Measurements from ENCODE around the gene KCNQ1OT1.

Gene KCNQ1OT1

GRCh38 chr11:2691355-2691761 lies 8.4 kb downstream of the KCNQ1OT1 start:
- no peak overlapping the region for H3K4me3 ChIP-seq (ENCODE audit: control insufficient read depth, low read depth, low read length)
- DNase-seq (ENCODE audit: low read depth) = no peak
- TF ChIP-seq, protein P1, sequence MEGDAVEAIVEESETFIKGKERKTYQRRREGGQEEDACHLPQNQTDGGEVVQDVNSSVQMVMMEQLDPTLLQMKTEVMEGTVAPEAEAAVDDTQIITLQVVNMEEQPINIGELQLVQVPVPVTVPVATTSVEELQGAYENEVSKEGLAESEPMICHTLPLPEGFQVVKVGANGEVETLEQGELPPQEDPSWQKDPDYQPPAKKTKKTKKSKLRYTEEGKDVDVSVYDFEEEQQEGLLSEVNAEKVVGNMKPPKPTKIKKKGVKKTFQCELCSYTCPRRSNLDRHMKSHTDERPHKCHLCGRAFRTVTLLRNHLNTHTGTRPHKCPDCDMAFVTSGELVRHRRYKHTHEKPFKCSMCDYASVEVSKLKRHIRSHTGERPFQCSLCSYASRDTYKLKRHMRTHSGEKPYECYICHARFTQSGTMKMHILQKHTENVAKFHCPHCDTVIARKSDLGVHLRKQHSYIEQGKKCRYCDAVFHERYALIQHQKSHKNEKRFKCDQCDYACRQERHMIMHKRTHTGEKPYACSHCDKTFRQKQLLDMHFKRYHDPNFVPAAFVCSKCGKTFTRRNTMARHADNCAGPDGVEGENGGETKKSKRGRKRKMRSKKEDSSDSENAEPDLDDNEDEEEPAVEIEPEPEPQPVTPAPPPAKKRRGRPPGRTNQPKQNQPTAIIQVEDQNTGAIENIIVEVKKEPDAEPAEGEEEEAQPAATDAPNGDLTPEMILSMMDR (IDR thresholded peaks at IDR 0.05; ENCODE audit: control insufficient read depth, insufficient read depth, low read depth, low read length, missing control alignments) = no peak

DNA sequence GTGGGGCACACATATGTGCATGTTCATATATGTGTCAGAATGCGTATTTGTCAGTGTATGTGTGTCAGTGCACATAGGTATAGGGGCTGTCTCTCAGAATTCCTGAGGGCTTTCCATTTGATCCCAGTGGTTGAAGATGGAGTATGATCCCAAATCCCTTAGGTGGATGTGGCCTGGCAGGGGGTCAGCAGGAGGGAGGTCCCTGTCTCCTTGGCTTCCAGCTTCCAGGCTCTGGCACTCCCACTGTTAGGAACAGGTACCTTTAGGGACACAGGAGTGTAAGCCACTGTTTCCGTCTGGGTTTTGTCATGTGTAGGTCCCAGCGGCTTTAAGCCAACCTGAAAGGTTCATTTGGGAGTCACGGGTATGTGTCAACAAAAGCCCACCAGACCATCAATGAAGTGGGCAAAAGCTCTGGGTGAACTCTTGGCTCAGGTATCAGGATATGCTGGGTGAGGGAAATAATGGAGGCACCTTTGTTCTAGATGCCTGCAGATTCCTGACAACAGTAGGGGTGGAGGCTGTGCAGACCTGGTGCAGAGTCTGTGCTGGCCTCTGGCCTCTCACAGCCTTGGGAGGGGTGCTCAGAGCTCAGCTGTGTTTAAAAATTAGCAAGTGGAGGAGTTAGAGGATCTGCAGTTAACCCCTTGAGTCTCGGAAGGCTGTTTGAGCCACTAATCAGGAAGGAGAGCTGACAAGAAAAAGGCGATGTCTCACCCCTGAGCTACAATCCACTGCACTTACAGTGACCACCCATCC lies 9.0 kb downstream of the KCNQ1OT1 start:
- TF ChIP-seq, protein P1 (IDR thresholded peaks at IDR 0.05; ENCODE audit: control insufficient read depth, insufficient read depth, low read depth, low read length, missing control alignments) = no peak
- no peak for DNase-seq (ENCODE audit: low read depth)
- H3K4me3 ChIP-seq (ENCODE audit: control insufficient read depth, low read depth, low read length) = no peak overlapping the region

DNA sequence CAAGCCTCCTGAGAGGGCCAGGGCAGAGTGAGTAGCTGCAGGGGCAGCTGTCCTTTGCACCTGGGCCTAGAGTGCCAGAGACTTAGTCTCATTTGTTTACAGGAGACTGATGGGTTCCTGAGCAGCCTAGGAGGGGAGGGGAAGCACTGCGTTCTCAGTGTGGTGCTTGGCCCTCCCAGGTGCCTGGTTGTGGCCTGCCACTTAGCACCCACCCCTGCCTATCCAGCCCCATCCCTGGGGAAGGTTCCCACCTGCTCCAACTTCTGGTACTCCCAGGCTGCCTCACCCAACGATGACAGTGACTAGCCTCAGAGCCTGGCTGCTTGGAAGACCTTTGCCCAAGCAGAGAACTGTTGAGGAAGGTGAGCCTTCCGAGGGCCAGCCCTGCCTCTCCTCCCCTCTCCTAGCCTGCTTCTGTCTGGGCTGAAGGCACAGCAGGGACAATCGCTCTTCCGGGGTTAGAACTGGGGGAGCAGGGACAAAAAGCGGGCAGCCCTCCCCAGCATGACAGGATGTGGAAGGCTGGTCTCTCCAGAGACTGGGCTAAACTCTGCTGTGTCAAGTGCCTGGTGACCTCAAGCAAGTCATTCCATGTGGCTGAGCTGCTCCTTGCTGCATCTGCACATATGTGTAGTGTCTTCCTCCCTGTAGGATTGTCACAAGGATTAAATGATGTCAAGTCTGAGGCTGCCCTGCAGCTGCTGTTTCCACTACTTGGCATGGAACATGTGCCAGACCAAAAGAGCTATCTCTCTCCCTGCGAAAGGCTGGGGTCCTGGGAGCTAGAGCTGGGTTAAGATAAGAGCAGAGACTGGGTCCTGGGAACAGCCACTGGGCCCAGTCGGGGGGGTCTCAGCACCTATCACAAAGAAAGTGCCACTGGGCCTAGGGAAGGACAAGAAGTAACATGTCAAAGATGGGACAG lies 9.9 kb downstream of the KCNQ1OT1 start:
- no peak for DNase-seq (ENCODE audit: low read depth)
- H3K4me3 ChIP-seq (ENCODE audit: control insufficient read depth, low read depth, low read length) = no peak overlapping the region
- TF ChIP-seq, protein P1 (IDR thresholded peaks at IDR 0.05; ENCODE audit: control insufficient read depth, insufficient read depth, low read depth, low read length, missing control alignments) = no peak

DNA sequence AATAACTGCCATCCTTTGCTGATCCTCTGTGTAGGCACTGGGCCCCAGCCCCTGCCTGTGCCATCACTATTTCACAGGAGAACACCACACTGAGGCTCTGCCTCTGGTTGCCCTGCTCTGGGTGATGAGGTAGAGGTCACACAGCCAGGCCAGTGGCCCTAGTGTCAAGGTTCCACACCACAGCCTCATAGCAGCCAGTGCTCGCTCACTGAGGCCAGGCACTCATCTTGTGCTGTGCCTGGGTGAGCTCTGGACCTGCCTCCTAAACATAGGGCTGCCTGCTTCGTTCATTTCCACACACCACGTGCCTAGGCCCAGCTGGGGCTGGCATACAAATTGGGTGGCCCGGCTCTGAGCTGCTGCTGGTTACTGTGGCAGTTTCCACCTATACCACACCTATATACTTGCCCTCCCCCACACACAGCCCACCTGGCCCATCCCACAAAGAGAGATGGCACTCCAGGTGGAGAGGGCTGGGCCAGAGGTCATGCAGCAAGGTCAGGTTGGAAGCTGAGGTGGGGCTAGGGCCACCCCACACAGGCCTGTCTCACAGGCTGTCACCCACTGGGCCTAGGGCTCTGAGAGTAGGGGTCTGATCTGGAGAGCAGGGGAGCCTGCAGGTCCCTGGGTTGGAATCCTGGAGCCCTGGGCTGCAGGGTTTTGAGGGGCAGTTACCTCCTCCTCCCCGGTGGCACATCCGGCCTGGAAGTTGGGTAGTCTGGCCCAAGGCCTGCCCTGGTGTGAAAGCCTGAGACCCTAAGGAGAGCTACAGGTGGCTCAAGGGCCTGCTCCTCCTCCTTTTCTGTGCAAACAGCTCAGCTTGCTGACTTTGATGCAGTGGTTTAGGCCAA lies 11.2 kb downstream of the KCNQ1OT1 start:
- no peak for DNase-seq (ENCODE audit: low read depth)
- no peak overlapping the region for H3K4me3 ChIP-seq (ENCODE audit: control insufficient read depth, low read depth, low read length)
- TF ChIP-seq, protein P1 (IDR thresholded peaks at IDR 0.05; ENCODE audit: control insufficient read depth, insufficient read depth, low read depth, low read length, missing control alignments) = no peak

GRCh38 chr11:2687782-2688191 lies 12.0 kb downstream of the KCNQ1OT1 start:
- no peak overlapping the region for H3K4me3 ChIP-seq (ENCODE audit: control insufficient read depth, low read depth, low read length)
- TF ChIP-seq, protein P1 (IDR thresholded peaks at IDR 0.05; ENCODE audit: control insufficient read depth, insufficient read depth, low read depth, low read length, missing control alignments) = no peak
- DNase-seq (ENCODE audit: low read depth) = no peak

DNA sequence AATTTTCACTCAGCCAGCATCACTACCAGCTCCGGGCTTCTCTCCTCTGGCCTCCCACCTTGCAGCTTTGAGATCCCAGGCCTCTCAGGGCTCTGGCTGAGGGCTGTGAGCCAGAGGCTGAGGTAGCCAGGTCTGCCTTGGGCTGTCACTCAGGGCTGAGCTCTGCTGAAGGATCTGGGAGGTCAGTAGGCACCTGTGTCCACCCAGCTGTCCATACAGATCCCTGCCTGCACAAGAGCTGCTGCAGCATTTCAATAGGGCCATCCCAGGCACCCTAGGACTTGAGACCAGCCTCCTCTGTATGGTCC lies 12.6 kb downstream of the KCNQ1OT1 start:
- DNase-seq (ENCODE audit: low read depth) = no peak
- TF ChIP-seq, protein P1 (IDR thresholded peaks at IDR 0.05; ENCODE audit: control insufficient read depth, insufficient read depth, low read depth, low read length, missing control alignments) = no peak
- H3K4me3 ChIP-seq (ENCODE audit: control insufficient read depth, low read depth, low read length) = no peak overlapping the region

All from AG09309 (cell line).